Lower lobe of right lung (tissue), 2 donors: ENCODE data around the gene PRRC1. TPM values are rescaled to one million over a fixed set of nuclear protein-coding genes. Genes with fewer than 3 reads are reported as not detected.

ENCODE experiments used
- ATAC-seq, 2 donors: fragments of 200-7000 bp; cut with Tn5 transposase; one replicate each; pipeline ENCODE4 v1.9.1; 2020 to 2022; ENCODE audit warnings: mild to moderate bottlenecking in 2 of 2, moderate library complexity in 2 of 2
- DNase-seq: peaks from one replicate; pipeline ENCODE4 v3.0.0-alpha.2; 2020
- H3K27ac ChIP-seq: fragments of 200-600 bp; one replicate; pipeline ENCODE4 v1.8.0; 2022
- H3K27me3 ChIP-seq: fragments of 200-600 bp; one replicate; pipeline ENCODE4 v1.8.0; 2022; ENCODE audit warnings: low read depth
- H3K36me3 ChIP-seq: fragments of 200-600 bp; one replicate; pipeline ENCODE4 v1.8.0; 2022; ENCODE audit warnings: mild to moderate bottlenecking
- H3K4me1 ChIP-seq: fragments of 200-600 bp; one replicate; pipeline ENCODE4 v1.8.0; 2022
- H3K4me3 ChIP-seq: fragments of 200-600 bp; one replicate; pipeline ENCODE4 v1.8.0; 2022; ENCODE audit warnings: mild to moderate bottlenecking
- H3K9me3 ChIP-seq: fragments of 200-600 bp; one replicate; pipeline ENCODE4 v1.8.0; 2022
- intact Hi-C: fragments of 100-400 bp; cut with DNase I; formaldehyde crosslinking; loops from one replicate; pipeline ENCODE4 v1.11.0; 2022
- total RNA-seq: library from RNA; stranded (reverse); fragmentation: NEBNext Ultra II Directional; extraction: Animal tissue kit (Norgen Biotek cat#: 25700); gene quantifications from one replicate; pipeline ENCODE4 v1.2.1, GENCODE V29; 2021
- TF ChIP-seq, protein P1 (sequence below): fragments of 200-600 bp; IDR thresholded peaks from one replicate; pipeline ENCODE4 v1.8.0; 2022; ENCODE audit warnings: antibody characterized with exemption, mild to moderate bottlenecking
- donor health status: DM: no; HTN: yes; CAD: no; lungs with severe emphysema.

The PRRC1 gene
- total RNA-seq, 1 donor from 2014 or later: 49.7 TPM

GRCh38 chr5:127572930-127573329, 55.5 kb downstream of the PRRC1 start:
- TF ChIP-seq, protein P1, sequence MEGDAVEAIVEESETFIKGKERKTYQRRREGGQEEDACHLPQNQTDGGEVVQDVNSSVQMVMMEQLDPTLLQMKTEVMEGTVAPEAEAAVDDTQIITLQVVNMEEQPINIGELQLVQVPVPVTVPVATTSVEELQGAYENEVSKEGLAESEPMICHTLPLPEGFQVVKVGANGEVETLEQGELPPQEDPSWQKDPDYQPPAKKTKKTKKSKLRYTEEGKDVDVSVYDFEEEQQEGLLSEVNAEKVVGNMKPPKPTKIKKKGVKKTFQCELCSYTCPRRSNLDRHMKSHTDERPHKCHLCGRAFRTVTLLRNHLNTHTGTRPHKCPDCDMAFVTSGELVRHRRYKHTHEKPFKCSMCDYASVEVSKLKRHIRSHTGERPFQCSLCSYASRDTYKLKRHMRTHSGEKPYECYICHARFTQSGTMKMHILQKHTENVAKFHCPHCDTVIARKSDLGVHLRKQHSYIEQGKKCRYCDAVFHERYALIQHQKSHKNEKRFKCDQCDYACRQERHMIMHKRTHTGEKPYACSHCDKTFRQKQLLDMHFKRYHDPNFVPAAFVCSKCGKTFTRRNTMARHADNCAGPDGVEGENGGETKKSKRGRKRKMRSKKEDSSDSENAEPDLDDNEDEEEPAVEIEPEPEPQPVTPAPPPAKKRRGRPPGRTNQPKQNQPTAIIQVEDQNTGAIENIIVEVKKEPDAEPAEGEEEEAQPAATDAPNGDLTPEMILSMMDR: peak; percentile 11
- intact Hi-C loops: no loop called here

GRCh38 chr5:127574852-127575679, 57.6 kb downstream of the PRRC1 start:
- TF ChIP-seq, protein P1: no peak
- no peak for ATAC-seq
- intact Hi-C loops: no loop called here

More at GRCh38 chr5:127572930-127573329, 55.5 kb downstream of the PRRC1 start:
- H3K27ac ChIP-seq: no peak overlapping the region
- no peak for DNase-seq
- H3K4me3 ChIP-seq: no peak overlapping the region
- H3K36me3 ChIP-seq: no peaks in the 10 kb centered on the region
- H3K27me3 ChIP-seq: no peaks in the 10 kb centered on the region
- no peaks in the 10 kb centered on the region for H3K4me1 ChIP-seq
- ATAC-seq: no peak
- H3K9me3 ChIP-seq: peaks cover 10% of the 10 kb centered on the region

DNA sequence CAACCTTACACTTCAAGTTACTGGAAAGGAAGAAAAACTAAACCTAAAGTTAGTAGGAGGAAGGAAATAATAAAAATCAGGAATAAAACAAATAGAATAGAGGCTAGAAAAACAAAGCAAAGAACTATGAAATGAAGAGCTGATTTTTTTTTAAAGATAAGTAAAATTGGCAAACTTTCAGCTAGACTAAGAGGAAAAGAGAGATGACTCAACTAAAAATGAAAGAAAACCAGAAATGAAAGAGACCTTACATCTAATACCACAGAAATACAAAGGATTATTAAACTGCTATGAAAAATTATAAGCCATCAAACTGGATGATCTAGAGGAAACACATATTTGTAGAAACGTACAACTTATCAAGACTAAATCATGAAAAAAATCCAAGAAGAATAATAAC, 60.0 kb downstream of the PRRC1 start:
- TF ChIP-seq, protein P1: no peak

More at GRCh38 chr5:127574852-127575679, 57.6 kb downstream of the PRRC1 start:
- no peaks in the 10 kb centered on the region for H3K27me3 ChIP-seq
- no peaks in the 10 kb centered on the region for H3K36me3 ChIP-seq
- no peak overlapping the region for H3K4me3 ChIP-seq
- DNase-seq: no peak
- no peak overlapping the region for H3K27ac ChIP-seq
- peaks cover 10% of the 10 kb centered on the region for H3K9me3 ChIP-seq
- H3K4me1 ChIP-seq: no peaks in the 10 kb centered on the region

DNA sequence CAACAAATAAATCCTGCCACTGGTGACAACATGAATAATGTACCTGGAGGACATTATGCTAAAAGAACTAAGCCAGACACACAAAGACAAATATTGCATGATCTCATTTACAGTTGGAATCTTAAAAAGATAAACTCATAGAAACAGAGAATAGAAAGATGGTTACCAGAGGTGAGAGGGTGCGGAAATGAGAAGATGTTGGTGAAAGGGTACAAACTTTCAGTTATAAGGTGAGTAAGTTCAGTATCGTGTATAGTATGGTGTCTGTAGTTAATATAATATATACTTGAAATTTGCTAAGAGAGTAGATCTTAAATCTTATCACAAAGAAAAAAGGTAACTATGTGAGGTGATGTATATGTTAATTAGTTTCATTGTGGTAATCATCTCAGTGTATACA, 63.3 kb downstream of the PRRC1 start:
- TF ChIP-seq, protein P1: no peak
- H3K4me1 ChIP-seq: no peaks in the 10 kb centered on the region
- DNase-seq: no peak
- no peaks in the 10 kb centered on the region for H3K27me3 ChIP-seq
- no peak for ATAC-seq
- no peak overlapping the region for H3K27ac ChIP-seq
- intact Hi-C loops: no loop called here
- no peaks in the 10 kb centered on the region for H3K9me3 ChIP-seq
- no peak overlapping the region for H3K4me3 ChIP-seq
- no peaks in the 10 kb centered on the region for H3K36me3 ChIP-seq

More for the DNA sequence above, 60.0 kb downstream of the PRRC1 start:
- Histone ChIP-seq H3K36me3 (no peaks in the 10 kb centered on the region), H3K9me3 (peaks cover 10% of the 10 kb centered on the region), H3K4me1 (no peaks in the 10 kb centered on the region), H3K4me3 (no peak overlapping the region), H3K27me3 (no peaks in the 10 kb centered on the region), H3K27ac (no peak overlapping the region)
- ATAC-seq (no peak), DNase-seq (no peak)
- intact Hi-C loops: no loop called here

GRCh38 chr5:127581450-127581849, 64.0 kb downstream of the PRRC1 start:
- no peaks in the 10 kb centered on the region for H3K4me1 ChIP-seq
- H3K36me3 ChIP-seq: no peaks in the 10 kb centered on the region
- H3K27ac ChIP-seq: no peak overlapping the region
- TF ChIP-seq, protein P1: no peak
- DNase-seq (no peak), ATAC-seq (no peak)
- no peaks in the 10 kb centered on the region for H3K9me3 ChIP-seq
- H3K27me3 ChIP-seq: no peaks in the 10 kb centered on the region
- H3K4me3 ChIP-seq: no peak overlapping the region
- intact Hi-C loops: no loop called here
